GM19372 (cell line): Measurements from ENCODE around the gene ADAMTSL1.

Experiments
- ATAC-seq: cut with Tn5 transposase; IDR thresholded peaks from one replicate; pipeline ENCODE4 v1.9.1; 2021; ENCODE audit warnings: mild to moderate bottlenecking, low read depth, moderate library complexity; ENCODE audit not compliant: unreplicated experiment

The ADAMTSL1 gene

DNA sequence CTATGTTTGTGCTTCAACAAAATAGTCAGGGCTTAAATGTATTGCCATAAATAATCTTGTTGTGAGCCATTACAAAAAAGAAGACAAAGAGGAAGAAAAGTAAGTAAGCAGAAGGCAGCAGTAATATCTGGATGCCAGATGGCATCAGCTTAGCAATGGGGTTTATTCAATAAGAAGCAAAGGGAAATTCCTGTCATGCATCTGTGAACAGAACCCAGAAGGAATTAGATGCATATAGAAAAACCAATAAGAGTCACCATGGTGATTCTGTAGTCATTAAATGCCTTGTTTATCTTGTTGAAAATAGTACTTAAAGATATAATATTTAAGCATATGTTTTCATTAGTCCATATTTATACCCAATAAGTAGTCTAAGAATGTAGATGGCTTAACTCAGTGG, 216.0 kb downstream of the ADAMTSL1 start:
- no peak for ATAC-seq

GRCh38 chr9:18692268-18692667, 218.3 kb downstream of the ADAMTSL1 start:
- no peak for ATAC-seq

DNA sequence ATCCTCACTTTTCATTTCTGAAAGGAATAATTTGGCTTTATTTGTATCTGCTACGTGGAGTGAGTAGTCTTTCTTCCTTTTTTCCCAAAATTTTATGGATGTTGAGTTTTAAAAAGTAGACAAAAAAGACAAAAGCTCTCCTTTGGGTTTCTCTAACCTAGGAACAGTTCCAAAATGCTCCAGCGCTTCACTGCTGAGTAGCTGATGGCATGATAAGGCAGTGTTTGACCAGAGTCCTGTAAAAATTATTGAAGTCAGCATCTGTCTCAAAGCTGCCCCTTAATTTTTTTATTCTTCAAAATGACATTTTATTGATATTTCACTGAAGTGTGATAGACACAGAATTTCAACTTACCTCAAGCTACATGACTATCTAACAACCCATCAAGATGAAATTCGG, 219.0 kb downstream of the ADAMTSL1 start:
- ATAC-seq = no peak

- ATAC-seq = no peak
Observed at GRCh38 chr9:18694959-18695668, 221.2 kb downstream of the ADAMTSL1 start.

GRCh38 chr9:18698992-18699391, 225.0 kb downstream of the ADAMTSL1 start:
- no peak for ATAC-seq

- no peak for ATAC-seq
Observed at GRCh38 chr9:18699764-18700163, 225.8 kb downstream of the ADAMTSL1 start.

DNA sequence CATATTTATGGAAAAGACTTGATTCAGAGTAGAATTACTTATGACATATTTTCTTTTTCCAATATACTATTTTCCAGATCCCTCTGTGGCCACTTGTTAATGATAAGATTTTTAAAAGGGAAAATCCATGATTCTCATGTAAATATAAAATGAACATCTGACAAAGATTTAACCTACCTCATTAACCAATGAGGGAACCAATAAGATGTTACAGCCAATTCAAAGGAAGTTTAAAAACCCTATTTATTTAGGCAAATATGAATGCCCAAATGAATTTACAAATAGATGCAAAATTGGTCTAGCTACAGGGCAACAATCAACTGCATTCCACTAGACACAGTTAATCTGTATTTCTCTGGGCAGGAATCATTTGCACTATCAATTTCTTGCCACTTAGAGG, 226.8 kb downstream of the ADAMTSL1 start:
- ATAC-seq = no peak

GRCh38 chr9:18703151-18703900, 229.4 kb downstream of the ADAMTSL1 start:
- no peak for ATAC-seq

GRCh38 chr9:18703901-18704379, 230.0 kb downstream of the ADAMTSL1 start:
- ATAC-seq = no peak

GRCh38 chr9:18705796-18706392, 231.9 kb downstream of the ADAMTSL1 start:
- no peak for ATAC-seq

GRCh38 chr9:18706648-18707047, 232.7 kb downstream of the ADAMTSL1 start:
- no peak for ATAC-seq

DNA sequence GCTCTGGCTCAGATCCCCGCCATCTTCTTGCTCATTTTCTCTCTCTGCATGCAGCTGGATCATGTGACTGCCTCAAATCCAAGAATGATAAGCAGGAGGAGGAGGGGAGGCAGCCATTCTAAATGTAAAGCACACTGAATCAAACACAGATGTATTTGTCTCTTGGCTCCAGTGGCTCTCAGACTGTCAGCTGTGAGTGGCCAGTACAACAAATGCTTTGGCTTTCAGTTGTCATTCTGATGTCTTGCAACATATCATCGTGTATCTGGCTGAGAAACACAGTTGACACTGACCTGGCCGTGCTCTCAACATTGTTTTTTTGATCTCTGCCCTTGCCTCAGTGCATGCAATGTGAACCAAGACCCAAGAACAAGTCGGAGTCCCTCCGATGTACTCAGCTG, 233.1 kb downstream of the ADAMTSL1 start:
- no peak for ATAC-seq

GRCh38 chr9:18707489-18708205, 233.7 kb downstream of the ADAMTSL1 start:
- ATAC-seq = no peak

GRCh38 chr9:18708429-18708828, 234.5 kb downstream of the ADAMTSL1 start:
- ATAC-seq = no peak

DNA sequence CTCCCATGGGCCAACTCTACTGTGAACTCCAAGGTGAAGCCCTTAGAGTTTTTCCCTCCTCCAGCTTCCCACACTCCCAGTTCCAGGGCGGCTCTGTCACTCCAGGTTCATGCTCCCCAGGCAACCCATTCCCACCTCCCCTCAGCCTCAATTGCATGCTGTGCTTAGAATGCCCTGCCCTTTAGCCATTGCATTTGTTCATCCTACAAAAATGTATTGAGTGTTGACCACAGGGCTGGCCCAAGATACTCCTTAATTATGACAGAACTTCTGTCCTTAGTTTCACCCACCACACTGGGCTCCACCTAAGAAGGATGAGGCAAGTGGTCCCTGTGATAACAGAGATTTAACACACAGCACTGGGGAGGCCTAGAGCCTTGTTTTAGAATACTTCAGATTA, 236.1 kb downstream of the ADAMTSL1 start:
- ATAC-seq = no peak

GRCh38 chr9:18717759-18718158, 243.8 kb downstream of the ADAMTSL1 start:
- no peak for ATAC-seq

- ATAC-seq = no peak
Observed at GRCh38 chr9:18718393-18718792, 244.4 kb downstream of the ADAMTSL1 start.

DNA sequence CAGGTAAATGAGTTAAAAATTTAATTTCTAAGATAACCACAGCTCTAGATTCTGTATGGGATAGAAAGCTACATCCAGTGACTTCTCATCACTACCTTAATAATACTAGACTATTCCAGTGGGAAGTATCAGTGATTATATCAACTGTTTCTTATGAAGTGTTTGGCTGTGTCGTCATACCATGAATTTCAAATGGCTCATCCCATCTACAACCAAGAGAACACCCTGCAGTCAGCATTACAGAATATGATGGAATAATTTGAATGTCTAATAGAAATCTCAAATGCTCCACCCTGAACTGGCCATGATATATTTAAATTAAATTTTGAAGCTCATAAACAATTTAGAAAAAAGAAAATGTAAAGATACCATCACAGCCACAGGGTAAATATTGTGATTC, 245.0 kb downstream of the ADAMTSL1 start:
- no peak for ATAC-seq

- ATAC-seq = no peak
Observed at GRCh38 chr9:18720691-18721090, 246.7 kb downstream of the ADAMTSL1 start.

GRCh38 chr9:18721267-18721994, 247.5 kb downstream of the ADAMTSL1 start:
- no peak for ATAC-seq
